OCI-LY3 (cell line): ENCODE results near the gene GPR4.

Experiments
- EZH2phosphoT487 ChIP-seq: fragments of 200-600 bp; shearing (Covaris generic); IDR thresholded peaks from 2 replicates; pipeline ENCODE4 v1.6.1; 2018; ENCODE audit warnings: antibody characterized with exemption, mixed run types, low read depth
- TF ChIP-seq, protein P1 (sequence below): fragments of 200-600, 300-600 bp; sonication (generic); IDR thresholded peaks from 2 replicates; pipeline ENCODE4 v1.5.1; 2014; ENCODE audit warnings: antibody characterized with exemption, low read length, low read depth

DNA sequence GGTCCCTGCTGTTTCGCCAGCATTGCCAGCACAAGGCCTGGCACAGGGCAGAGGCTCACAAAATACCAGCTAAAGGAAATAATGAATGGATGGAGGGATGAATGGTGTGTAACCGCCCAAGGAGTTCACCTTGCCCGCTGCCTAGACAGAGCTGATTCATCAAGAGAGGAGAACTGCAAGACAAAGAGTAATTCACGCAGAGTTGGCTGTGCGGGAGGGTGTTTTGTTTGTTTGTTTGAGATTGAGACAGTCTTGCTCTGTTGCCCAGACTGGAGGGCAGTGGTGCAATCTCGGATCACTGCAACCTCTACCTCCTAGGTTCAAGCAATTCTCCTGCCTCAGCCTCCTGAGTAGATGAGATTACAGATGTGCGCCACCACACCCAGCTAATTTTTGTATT, 20.4 kb downstream of the GPR4 start:
- TF ChIP-seq, protein P1, sequence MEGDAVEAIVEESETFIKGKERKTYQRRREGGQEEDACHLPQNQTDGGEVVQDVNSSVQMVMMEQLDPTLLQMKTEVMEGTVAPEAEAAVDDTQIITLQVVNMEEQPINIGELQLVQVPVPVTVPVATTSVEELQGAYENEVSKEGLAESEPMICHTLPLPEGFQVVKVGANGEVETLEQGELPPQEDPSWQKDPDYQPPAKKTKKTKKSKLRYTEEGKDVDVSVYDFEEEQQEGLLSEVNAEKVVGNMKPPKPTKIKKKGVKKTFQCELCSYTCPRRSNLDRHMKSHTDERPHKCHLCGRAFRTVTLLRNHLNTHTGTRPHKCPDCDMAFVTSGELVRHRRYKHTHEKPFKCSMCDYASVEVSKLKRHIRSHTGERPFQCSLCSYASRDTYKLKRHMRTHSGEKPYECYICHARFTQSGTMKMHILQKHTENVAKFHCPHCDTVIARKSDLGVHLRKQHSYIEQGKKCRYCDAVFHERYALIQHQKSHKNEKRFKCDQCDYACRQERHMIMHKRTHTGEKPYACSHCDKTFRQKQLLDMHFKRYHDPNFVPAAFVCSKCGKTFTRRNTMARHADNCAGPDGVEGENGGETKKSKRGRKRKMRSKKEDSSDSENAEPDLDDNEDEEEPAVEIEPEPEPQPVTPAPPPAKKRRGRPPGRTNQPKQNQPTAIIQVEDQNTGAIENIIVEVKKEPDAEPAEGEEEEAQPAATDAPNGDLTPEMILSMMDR: no peak
- no peak for TF ChIP-seq EZH2phosphoT487
